HuH-7 (cell line): ENCODE data around the gene TPPP.
A peak's percentile ranks its signal among the peaks of the same experiment; 100 is the strongest.
"Not testable (repeated sequence)": the region's sequence is repeated elsewhere in the genome, so short reads cannot be mapped to it uniquely, and the experiment has no call there.

Experiments used
- DNase-seq: peaks from one replicate; pipeline ENCODE4 v3.0.0; 2011; ENCODE audit warnings: low spot score

TPPP gene

DNA sequence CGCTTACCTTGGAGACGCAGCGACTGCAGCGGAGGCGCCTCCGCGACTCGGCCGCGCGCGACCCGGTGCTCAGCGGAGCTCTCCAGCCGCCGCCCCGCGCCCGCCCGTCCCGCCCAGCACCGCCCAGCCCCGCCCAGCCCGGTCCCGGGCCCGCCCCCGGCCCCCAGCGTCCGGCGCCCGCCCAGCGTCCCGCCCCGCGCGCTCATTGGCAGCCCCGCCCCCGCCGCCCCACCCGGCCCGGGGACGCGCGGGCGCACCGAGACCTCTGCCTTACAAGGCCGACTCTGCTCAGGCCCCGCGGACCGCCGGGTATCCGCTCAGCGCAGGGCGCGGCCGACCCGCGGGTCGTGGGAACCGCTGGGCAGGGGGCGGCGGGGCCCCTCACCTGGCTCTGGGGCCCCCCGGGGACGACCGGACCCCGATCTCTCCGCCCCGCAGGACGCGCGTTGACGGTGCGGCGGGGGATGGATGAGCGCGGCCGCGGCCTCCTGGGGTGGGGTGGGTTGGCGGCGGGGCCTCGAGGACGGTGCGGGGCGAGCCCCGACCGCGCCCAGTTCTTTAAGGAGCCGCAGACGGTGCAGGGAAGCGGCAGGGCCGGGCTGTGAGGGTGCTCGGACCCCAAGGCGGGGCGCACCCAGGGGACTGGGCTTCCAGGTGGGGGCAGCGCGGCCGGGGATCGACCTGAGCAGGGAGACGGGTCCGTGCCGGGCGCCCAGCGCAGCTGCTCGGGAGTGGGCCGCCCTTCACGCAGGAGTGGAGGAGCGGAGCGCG lies at the start of gene TPPP:
TPPP (minus strand) TSS at position 82 of the 771 bp plus-strand sequence. CDS start 15,292 bp downstream, outside the sequence.
- DNase-seq: peak; percentile 66

DNA sequence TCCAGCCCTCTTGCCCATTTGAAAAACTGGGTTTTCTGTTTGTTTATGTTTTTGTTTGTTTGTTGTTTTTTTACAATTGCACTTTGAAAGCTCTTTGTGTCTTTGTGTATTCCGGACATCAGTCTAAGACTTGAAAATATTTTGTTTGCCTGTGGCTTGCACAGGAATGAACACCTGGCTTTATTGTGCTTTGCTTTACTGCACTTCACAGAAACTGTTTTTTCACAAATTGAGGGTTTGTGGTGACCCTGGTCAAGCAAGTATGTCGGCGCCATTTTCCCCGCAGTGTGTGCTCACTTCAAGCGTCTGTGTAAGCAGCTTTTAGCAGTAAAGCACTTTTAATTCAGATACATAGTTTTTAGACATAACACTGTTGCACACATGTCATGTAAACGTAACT lies 49.1 kb upstream of the TPPP start:
- DNase-seq: not testable (repeated sequence)

DNA sequence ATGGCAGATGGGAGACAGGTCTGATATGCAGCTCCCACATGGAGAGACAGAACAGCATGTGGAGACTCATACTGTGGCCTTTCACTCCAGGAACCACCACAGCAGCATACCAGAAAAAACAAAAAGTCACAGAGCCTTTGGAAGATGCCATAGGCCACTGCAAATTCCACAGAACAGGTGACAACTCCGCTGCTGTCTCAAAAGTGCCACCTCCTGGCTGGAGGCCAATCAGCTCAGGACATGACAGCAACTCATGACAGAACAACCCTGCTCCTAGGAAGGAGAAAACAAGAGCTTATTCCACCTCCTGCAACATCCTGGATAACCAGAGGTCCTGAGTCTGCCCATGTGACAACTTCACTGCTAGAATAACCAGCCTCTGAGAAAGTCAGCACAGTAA lies 41.0 kb upstream of the TPPP start:
- DNase-seq: not testable (repeated sequence)

DNA sequence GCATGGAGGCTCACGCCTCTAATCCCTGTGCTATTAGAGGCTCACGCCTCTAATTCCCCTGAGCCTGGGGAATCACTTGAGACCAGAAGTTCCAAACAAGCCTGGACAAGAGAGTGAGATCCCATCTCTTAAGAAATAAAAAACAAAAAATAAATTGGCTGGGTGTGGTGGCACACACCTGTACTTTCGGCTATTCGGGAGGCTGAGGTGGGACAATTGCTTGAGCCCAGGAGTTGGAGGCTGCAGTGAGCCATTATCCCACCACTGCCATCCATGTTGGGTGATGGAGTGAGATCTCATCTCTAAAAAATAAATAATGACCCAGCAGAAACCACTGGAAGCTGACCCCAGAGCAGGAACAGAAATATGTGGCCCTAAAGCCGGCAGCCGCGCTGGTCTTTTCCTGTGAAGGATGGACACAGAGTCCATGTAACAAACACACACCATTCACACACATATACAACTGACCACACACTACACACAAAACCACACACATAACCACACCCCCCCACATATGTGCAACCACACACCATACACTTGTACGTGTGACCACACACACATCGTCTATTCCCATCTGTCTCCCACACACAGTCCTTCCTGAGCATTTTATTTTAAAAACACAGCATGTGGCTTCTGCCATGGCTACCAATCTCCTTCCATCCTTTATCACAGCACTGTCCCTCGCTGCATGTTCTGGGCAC lies 39.8 kb upstream of the TPPP start:
- not testable (repeated sequence) for DNase-seq

DNA sequence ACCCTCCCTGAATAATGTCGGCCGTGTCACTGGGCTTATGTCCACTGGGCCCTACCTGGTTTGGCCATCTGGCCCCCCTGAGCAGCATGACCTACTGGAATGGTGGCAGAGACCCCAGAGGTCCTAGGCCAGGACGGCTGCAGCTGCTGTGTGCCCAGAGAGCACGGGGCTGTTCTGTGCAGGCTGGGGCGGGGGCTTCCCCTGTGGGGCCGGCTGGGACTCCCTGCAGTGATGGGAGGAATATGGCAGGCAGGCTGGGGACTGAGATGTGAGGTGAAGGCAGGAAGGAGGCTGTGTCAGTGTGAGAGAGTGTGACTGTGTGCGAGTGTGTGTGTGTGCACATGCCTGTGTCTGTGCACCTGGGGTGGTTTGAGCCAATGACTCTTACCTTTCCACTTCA lies 36.1 kb upstream of the TPPP start:
- not testable (repeated sequence) for DNase-seq

DNA sequence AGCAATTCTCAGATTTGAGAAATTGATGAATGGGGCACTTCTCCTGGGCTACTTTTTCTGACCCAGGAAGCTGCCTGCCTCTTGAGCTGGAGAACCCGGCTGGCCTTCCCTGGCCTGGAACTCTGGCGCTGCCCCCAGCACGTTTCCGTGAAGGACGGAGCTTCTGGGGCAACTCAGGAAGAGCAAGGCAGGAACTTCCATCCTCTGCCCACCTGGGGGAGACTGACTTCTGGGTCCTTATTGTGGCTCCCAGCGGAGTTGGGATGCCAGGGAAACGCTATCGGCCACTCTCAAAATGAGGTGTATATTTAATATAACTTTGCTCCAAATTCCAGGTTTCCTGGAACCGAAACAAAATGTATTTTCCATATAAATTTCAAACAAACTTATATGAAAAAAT lies 33.9 kb upstream of the TPPP start:
- DNase-seq: not testable (repeated sequence)

DNA sequence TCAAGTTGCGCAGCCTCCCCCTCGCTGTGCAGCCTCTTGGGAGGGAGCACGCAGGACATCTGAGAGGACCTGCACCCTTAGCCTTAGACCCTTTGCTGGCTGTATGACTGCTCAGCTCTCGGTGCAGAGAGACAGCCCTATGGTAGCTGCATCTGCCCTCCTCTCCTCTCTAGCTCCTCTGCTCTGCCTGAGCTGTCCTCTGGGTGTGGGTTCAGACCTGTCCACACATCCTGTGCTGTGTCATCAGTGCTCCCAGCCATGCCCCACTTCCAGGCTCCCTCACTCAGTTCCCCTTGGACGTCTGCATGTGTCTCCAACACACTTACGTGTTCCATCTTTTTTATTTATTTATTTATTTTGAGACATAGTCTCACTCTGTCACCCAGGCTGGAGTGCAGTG lies 30.7 kb upstream of the TPPP start:
- DNase-seq: not testable (repeated sequence)

DNA sequence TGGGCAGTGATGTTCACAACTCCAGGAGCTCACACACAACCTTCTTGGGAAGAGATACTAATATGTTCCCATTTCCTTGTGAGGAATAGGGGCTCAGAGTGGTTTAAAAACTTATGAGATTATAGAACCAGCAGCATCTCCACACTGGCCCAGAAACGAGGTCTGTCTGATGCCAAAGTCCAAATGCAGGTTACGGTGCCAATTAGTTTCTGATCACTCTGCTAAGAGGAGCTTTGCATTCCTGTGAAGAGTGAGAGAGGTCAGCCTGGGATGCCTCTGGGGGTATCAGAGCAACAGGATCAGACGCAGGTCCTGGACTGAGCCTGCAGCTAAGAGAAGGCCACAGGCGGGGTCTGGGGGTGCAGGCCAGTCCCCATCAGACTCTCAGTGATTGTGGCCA lies 30.2 kb upstream of the TPPP start:
- not testable (repeated sequence) for DNase-seq

DNA sequence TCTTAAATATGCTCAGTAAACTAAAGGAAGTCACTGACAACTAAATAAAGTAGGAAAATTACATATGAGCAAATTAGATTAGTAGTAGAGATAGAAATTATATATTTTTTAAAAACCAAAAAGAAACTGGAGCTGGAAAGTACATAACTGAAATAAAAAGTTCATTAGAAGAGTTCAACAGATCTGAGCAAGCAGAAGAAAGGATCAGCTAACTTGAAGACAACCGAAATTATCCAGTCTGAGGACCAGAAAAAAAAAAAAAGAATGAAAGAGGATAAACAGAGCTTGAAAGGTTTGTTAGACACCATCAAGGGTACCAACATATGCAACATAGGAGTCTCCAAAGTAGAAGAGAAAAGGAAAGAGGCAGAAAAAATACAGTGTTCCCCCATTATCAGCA lies 26.2 kb upstream of the TPPP start:
- DNase-seq: not testable (repeated sequence)

DNA sequence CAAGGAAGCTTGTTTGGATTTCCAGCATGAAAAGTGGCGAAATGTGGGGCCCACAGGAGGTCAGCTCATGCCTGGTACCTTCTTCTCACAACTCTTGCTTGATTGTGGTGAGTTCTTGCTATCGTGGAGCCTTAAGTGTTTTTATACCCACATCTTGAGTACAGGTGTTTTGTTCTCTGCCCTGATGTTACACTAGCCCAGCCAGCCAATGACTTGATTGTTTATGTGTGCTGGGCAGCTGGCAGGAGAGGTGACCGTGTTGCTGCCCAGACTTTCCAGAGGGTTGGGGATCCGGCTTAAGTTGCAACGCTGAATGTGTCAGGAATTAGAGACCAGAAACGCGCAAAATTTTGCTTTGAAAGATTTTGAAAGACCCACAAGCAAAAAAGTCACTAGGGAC lies 24.0 kb upstream of the TPPP start:
- no peak for DNase-seq

DNA sequence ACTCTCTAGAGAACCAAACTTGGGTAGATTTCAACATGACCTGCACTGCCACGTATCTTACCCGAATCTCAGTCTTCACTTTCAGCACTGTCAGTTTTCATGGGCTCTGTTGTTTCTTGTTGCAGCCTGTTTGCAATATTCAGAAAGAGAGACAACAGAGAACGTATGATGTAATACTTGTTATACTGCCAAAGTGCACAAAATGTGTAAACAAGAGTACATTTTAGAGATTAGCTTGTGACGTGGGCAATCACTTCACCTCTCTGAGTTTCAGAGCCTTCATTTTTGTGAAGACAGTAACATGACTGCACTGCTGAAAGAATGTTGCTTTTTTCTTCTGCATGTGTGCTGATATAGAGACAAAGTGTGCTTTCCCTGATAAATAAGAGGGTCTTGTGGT lies 23.6 kb upstream of the TPPP start:
- not testable (repeated sequence) for DNase-seq

DNA sequence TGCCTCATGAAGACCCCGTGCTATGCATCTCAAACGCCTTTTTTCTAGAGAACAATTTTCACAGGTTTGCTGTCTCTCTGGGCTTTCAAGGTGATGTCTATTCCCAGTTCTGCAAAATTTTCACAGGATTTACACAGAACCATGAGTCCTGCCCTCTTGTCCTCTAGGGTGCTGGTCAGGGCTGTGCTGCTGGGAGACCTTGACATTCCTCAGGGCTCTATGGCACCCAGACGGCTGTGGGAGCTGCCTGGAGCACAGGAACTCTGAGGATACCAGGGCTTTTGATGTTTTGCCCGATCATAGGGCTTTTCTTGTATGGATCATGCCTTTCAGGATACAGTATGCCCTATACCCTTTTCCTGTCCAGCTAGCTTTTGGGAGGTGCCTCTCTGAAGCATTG lies 22.5 kb upstream of the TPPP start:
- DNase-seq: not testable (repeated sequence)

DNA sequence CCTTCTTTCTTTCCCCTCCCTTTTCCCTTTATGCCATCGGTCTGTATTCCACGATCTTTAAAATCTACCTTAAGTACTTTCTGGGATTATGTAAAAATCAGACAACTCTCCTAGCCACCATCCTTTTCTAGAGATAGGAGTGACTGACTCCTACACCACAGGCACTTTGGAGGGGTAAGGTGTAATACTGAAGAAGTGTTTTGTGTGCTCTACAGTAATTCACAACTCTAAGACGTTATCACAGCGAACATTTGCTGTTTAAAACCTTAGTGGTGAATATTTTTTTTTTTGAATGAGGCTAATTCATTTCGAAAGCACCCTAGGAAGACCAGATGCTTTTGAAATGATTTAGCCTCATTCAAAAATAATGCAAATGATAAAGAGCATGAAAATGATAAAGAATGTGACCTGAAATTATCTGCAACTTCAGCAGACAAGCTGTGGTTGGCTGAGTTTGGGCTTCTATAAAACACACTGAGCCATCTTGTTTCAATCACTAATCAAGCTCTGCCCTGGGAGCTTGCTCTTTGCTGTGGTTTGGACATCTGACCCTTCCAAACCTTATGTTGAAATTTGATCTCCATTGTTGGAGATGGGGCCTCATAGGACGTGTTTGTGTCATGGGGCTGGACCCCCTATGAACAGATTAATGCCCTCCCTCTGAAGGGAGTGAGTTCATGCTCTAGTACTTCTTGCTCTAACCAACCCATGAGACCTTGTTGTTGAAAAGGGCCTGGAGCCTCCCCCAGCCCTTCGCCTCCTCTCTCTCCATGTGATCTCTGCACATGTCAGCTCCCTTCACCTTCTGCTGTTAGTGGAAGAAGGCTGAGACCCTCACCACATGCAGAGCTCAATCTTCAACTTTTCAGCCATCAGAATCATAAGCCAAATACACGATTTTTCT lies 21.3 kb upstream of the TPPP start:
- DNase-seq: not testable (repeated sequence)

DNA sequence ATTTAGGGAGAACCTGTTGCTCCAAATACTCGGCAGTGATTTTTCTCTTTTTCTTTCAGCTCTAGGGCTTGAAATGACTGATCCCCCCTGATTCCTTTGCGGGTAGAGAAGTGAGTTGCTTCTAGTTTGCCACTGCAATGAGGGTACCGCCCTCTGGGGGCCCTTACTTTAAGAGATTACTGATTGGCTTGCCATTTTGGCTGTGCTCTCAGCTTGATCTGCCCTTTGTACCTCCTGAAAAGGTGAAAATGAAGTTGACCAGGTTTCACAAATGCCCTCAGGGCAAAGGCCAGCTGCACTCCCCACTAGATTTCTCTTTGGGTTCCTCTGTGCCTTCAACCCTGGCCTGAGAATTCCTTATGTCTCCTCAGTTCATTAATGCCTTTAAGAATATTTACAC lies 20.5 kb upstream of the TPPP start:
- not testable (repeated sequence) for DNase-seq

DNA sequence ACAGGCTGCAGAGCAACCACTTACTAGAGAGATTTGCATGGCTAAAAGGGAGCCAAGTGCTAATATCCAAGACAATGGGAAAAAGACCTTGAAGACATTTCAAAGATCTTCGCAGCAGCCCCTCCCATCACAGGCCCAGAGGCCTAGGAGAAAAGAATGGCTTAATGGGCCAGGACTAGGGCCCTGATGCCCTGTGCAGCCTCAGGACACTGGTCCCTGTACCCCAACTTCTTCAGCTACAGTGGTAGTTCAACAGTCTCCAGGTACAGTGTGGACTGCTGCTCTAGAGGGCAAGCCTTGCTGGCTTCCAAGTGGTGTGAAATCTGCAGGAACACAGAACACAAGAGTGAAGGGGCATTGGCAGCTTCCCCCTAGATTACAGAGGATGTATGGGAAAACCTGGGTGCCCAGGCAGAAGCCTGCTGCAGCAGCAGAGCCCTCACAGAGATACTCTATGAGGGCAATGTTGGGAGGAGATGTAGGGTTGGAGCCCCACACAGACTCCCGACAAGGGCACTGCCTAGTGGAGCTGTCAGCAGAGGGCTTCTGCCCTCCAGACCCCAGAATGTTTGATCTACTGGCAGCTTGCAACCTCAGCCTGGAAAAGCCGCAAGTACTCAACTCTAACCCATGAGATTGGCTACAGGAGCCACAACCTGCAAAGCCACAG lies 15.8 kb upstream of the TPPP start:
- not testable (repeated sequence) for DNase-seq

DNA sequence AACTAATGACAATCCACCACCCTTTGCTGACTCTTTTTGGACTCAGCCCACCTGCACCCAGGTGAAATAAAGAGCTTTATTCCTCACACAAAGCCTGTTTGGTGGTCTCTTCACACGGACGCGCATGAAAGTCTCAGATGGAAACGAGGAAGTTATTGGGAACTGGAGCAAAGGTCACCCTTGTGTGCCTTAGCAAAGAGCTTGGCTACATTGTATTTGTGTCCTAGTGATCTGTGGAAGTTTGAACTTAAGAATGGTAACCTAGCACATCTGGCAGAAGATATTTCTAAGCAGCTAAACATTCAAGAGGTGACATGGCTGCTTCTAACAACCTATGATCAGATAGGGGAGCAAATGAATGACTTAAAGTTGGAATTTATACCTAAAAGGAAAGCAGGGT lies 15.2 kb upstream of the TPPP start:
- not testable (repeated sequence) for DNase-seq

DNA sequence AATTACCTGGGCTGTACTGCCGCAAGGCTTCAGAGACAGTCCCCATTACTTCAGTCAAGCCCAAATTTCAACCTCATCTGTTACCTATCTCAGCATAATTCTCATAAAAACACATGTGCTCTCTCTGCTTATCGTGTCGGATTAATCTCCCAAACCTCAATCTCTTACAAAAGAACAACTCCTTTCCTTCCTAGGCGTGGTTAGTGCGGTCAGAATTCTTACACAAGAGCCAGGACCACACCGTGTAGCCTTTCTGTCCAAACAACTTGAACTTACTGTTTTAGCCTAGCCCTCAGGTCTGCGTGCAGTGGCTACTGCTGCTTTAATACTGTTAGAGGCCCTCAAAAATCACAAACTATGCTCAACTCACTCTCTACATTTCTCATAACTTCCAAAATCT lies 13.0 kb upstream of the TPPP start:
- DNase-seq: not testable (repeated sequence)

DNA sequence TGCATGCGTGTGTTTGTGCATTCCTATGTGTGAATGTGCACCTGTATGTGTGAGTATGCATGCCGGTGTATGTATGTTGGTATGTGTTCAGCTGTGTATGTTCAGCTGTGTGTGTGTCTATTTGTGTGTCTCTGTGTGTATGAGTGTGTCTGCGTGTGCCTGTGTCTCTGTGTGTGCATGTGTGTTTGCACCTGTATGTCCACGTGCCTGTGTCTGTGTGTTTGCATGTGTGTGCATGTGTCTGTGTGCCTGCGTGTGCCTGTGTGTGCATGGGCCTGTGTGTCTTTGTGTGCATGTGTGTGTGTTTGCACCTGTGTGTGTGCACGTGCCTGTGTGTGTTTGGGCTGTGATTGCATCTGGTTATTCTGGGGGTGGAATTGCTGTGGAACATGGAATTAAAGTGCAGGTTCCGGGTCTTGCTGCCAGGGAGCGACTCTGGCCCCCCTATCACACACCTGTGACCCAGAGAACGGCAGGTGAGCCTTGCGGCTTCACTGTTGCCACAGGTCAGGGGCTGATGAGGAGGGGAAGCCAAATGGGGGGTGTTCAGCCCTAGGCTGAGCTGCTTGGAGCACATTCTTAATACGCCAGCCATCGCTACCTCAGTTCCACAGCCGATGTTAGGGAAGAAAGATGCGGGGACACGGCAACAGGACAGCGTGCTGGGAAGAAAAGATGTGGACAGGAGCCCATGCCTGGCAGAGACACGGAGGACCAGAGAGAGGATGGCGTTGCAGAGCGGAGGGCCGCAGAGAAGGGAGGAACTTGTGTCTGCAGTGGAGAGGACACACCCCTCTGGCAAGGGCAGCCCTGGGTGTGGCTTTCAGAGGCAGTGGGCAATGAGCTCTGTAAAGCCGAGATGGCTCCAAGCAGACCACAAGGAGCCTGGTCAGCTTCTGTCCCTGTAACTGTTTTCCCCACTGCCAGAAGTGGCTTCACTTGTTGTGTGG lies 3.9 kb upstream of the TPPP start:
- DNase-seq: not testable (repeated sequence)

DNA sequence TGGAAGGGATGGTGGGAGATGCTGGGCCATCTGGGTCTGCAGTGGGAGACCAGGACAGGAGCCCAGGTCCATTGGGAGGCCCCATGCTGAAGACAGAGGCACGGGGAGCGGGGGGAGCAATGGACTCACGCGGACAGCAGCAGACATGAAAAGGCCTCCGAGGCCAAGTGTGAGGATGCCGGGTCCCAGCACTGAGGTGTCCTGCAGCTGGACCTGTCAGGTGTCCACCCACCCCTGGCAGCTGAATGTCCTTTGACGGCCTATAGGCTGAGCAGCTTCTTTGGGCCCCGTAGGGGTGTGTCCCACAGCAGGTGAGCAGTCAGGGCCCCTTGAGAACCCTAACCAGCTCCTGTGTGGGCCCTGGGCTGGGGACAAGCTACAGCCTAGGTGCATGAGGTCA lies 3.0 kb upstream of the TPPP start:
- not testable (repeated sequence) for DNase-seq

DNA sequence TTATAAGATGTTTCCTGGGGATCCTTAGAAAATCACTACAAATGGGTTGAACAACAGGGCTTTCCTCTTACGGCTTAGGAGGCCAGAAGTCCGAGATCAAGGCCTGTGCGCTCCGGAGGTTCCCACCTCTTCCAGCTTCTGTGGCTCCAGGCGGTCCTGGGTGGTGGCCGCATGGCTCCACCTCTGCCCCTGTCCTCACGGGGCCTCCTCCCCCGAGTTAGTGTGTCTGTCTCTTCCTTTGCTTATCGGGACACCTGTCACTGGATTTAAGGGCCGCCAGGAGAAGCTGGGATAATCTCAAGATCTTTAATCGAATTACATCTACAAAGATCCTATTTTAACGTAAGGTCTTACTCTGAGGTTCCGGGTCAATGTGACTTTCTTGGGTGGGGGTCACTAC lies 2.3 kb upstream of the TPPP start:
- DNase-seq: not testable (repeated sequence)

DNA sequence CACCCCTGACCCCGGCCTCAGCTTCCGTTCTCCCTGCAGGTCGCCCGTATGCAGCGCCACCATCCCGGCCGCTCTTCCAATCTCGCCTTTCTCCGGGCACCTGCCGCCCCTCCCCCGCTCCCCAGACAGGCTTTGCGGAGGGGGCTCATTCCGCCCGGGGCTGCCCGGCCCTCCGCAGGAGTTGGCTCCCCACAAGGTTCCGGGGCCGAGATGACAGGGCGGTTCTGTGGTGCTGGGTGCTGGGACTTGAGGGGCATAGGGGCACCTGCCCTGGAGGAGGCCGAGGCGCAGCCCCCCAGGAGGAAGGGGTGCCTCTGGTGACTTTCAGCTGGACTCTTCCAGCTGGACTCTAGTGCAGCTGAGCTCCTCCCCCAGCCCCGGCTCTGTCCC lies 885 bp upstream of the TPPP start:
- DNase-seq: not testable (repeated sequence)
